Measurements from ENCODE around the gene PSMB8.
"Not testable (repeated sequence)": the region's sequence is repeated elsewhere in the genome, so short reads cannot be mapped to it uniquely, and the experiment has no call there.

The PSMB8 gene

DNA sequence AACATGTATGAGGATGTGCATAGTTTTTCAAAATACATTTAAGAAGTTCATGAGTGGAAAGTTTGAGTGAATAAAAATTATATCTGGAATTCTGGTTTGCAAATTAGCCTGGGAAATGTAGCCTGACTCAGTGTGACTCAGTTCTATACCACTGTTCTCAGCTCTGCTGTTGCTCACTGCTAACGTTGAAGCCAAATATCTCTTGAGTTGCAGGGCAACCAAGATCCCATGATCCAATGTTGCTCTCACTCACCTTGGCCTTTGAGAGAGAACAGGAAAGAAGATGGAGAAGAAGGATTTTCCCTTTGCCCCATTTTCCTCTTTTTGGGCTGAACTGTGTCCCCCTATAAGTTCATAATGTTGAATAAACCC lies 39.0 kb upstream of the PSMB8 start:
- Histone ChIP-seq H2AFZ (ENCODE audit: insufficient read depth, low read length, poor library complexity) (no peak overlapping the region), H2BK5ac (ENCODE audit: low read depth, low read length, poor library complexity) (no peak overlapping the region), H4K91ac (ENCODE audit: low read depth, low read length) (no peak overlapping the region), H3K36me3 (ENCODE audit: control insufficient read depth in 1 of 2, insufficient read depth in 2 of 2, low read length in 2 of 2) (no peaks in the 10 kb centered on the region), H3K18ac (ENCODE audit: low read length) (no peak overlapping the region), H4K12ac (ENCODE audit: low read depth, low read length) (no peak overlapping the region), H3K14ac (ENCODE audit: low read length) (no peak overlapping the region), H3K23ac (ENCODE audit: low read length) (no peak overlapping the region), H3K9ac (ENCODE audit: low read length) (no peak overlapping the region), H2AK5ac (ENCODE audit: low read length) (no peak overlapping the region), H3K27me3 (ENCODE audit: insufficient read depth, low read length) (no peaks in the 10 kb centered on the region), H3K79me2 (ENCODE audit: control insufficient read depth, insufficient read depth, low read length, poor library complexity) (no peaks in the 10 kb centered on the region), H3K4me3 (ENCODE audit: low read depth, low read length) (no peak overlapping the region), H3K4me1 (ENCODE audit: control insufficient read depth in 1 of 2, insufficient read depth in 2 of 2, low read length in 2 of 2) (no peaks in the 10 kb centered on the region), H3K9me3 (ENCODE audit: insufficient read depth, low read depth, low read length) (no peaks in the 10 kb centered on the region), H2BK120ac (ENCODE audit: insufficient read depth, low read length, poor library complexity) (no peak overlapping the region), H3K4me2 (ENCODE audit: low read length) (no peak overlapping the region), H2BK12ac (ENCODE audit: low read length) (no peak overlapping the region), H3K4ac (ENCODE audit: low read depth, low read length) (no peak overlapping the region), H3K79me1 (ENCODE audit: low read length) (no peaks in the 10 kb centered on the region), H3K27ac (ENCODE audit: low read depth, low read length) (no peak overlapping the region), H4K8ac (ENCODE audit: low read depth, low read length) (no peak overlapping the region)
- WGBS (ENCODE audit: extremely low coverage, insufficient coverage, insufficient read length), result no CpG with 5 or more reads among the region's 1 CpG
- no peak for DNase-seq

DNA sequence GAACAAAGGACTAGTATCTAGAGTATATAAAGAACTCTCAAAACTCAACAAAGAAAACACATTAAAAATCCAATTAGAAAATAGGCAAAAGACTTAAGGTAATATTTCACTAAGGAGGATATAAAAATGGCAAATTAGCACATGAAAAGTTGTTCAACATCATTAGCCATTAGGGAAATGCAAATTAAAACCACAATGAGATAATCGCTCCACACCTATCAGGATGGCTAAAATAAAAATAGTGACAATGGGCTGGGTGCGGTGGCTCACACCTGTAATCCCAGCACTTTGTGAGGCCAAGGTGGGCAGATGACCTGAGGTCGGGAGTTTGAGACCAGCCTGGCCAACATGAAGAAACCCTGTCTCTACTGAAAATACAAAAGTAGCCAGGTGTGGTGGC lies 37.1 kb upstream of the PSMB8 start:
- H3K4me1 ChIP-seq (ENCODE audit: control insufficient read depth in 1 of 2, insufficient read depth in 2 of 2, low read length in 2 of 2); H3K4ac ChIP-seq (ENCODE audit: low read depth, low read length); H4K8ac ChIP-seq (ENCODE audit: low read depth, low read length); H2BK12ac ChIP-seq (ENCODE audit: low read length); H2AFZ ChIP-seq (ENCODE audit: insufficient read depth, low read length, poor library complexity); H2BK5ac ChIP-seq (ENCODE audit: low read depth, low read length, poor library complexity); H4K12ac ChIP-seq (ENCODE audit: low read depth, low read length); H4K91ac ChIP-seq (ENCODE audit: low read depth, low read length); DNase-seq; H3K9ac ChIP-seq (ENCODE audit: low read length); H3K23ac ChIP-seq (ENCODE audit: low read length); H3K79me2 ChIP-seq (ENCODE audit: control insufficient read depth, insufficient read depth, low read length, poor library complexity); H3K27me3 ChIP-seq (ENCODE audit: insufficient read depth, low read length); H3K27ac ChIP-seq (ENCODE audit: low read depth, low read length); H3K18ac ChIP-seq (ENCODE audit: low read length); H3K36me3 ChIP-seq (ENCODE audit: control insufficient read depth in 1 of 2, insufficient read depth in 2 of 2, low read length in 2 of 2); H3K14ac ChIP-seq (ENCODE audit: low read length); H3K9me3 ChIP-seq (ENCODE audit: insufficient read depth, low read depth, low read length); H2AK5ac ChIP-seq (ENCODE audit: low read length); H3K79me1 ChIP-seq (ENCODE audit: low read length); H2BK120ac ChIP-seq (ENCODE audit: insufficient read depth, low read length, poor library complexity); H3K4me2 ChIP-seq (ENCODE audit: low read length); H3K4me3 ChIP-seq (ENCODE audit: low read depth, low read length): not testable (repeated sequence)
- whole genome bisulfite sequencing (ENCODE audit: extremely low coverage, insufficient coverage, insufficient read length), result no CpG with 5 or more reads among the region's 3 CpGs

DNA sequence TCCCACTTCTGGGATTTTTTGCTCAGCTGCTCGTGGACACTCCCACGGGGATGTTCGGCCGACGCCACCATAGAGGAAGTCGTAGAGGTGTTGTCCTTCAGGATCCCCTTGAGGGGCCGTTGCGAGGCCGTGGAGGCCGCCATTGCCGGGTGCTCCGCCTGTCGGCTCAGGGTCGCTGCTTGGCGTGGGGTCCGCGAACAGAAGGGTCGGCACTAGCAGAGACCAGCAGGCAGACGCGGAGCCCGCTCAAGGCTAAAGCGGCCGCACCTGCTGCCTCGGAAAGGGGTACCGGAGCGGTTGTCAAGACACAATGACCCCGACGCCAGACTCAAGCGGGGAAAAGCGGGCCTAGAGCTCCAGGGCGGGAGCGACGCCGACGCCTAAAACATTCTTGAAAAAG lies 35.8 kb upstream of the PSMB8 start:
- WGBS (ENCODE audit: extremely low coverage, insufficient coverage, insufficient read length), result no CpG with 5 or more reads among the region's 35 CpGs
- Histone ChIP-seq H2BK12ac (ENCODE audit: low read length) (no peak overlapping the region), H3K4ac (ENCODE audit: low read depth, low read length) (no peak overlapping the region), H3K18ac (ENCODE audit: low read length) (no peak overlapping the region), H3K4me3 (ENCODE audit: low read depth, low read length) (no peak overlapping the region), H3K9ac (ENCODE audit: low read length) (no peak overlapping the region), H2AK5ac (ENCODE audit: low read length) (no peak overlapping the region), H3K36me3 (ENCODE audit: control insufficient read depth in 1 of 2, insufficient read depth in 2 of 2, low read length in 2 of 2) (no peaks in the 10 kb centered on the region), H2AFZ (ENCODE audit: insufficient read depth, low read length, poor library complexity) (no peak overlapping the region), H2BK120ac (ENCODE audit: insufficient read depth, low read length, poor library complexity) (no peak overlapping the region), H3K27me3 (ENCODE audit: insufficient read depth, low read length) (no peaks in the 10 kb centered on the region), H2BK5ac (ENCODE audit: low read depth, low read length, poor library complexity) (no peak overlapping the region), H3K23ac (ENCODE audit: low read length) (no peak overlapping the region), H3K9me3 (ENCODE audit: insufficient read depth, low read depth, low read length) (no peaks in the 10 kb centered on the region), H3K79me2 (ENCODE audit: control insufficient read depth, insufficient read depth, low read length, poor library complexity) (no peaks in the 10 kb centered on the region), H4K12ac (ENCODE audit: low read depth, low read length) (no peak overlapping the region), H3K4me1 (ENCODE audit: control insufficient read depth in 1 of 2, insufficient read depth in 2 of 2, low read length in 2 of 2) (no peaks in the 10 kb centered on the region), H4K8ac (ENCODE audit: low read depth, low read length) (no peak overlapping the region), H4K91ac (ENCODE audit: low read depth, low read length) (no peak overlapping the region), H3K79me1 (ENCODE audit: low read length) (no peaks in the 10 kb centered on the region), H3K14ac (ENCODE audit: low read length) (no peak overlapping the region), H3K4me2 (ENCODE audit: low read length) (no peak overlapping the region), H3K27ac (ENCODE audit: low read depth, low read length) (no peak overlapping the region)
- no peak for DNase-seq

DNA sequence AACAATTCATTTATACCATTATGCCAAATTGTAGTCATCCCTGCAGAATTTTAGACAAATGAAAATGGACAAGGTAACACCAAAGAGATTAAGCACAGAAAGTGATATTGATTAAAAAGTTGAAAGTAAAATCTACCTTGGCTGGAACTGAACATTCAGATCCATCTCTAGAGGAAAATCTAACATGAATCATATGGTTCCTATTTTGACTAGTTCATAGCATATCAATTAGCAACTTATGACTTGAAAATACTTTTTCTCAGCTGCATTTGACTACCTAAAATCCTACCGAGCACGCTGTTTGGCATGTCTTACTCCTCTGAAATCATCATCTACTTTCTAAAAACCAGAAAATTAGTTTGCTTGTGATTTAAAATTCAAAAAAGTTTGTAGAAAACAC lies 32.8 kb upstream of the PSMB8 start:
- DNase-seq, result no peak
- Histone ChIP-seq H3K4me3 (ENCODE audit: low read depth, low read length) (no peak overlapping the region), H3K9me3 (ENCODE audit: insufficient read depth, low read depth, low read length) (no peaks in the 10 kb centered on the region), H3K27ac (ENCODE audit: low read depth, low read length) (no peak overlapping the region), H2AK5ac (ENCODE audit: low read length) (no peak overlapping the region), H4K91ac (ENCODE audit: low read depth, low read length) (no peak overlapping the region), H3K27me3 (ENCODE audit: insufficient read depth, low read length) (no peaks in the 10 kb centered on the region), H3K79me2 (ENCODE audit: control insufficient read depth, insufficient read depth, low read length, poor library complexity) (no peaks in the 10 kb centered on the region), H3K4me1 (ENCODE audit: control insufficient read depth in 1 of 2, insufficient read depth in 2 of 2, low read length in 2 of 2) (no peaks in the 10 kb centered on the region), H3K23ac (ENCODE audit: low read length) (no peak overlapping the region), H4K8ac (ENCODE audit: low read depth, low read length) (no peak overlapping the region), H3K14ac (ENCODE audit: low read length) (no peak overlapping the region), H2AFZ (ENCODE audit: insufficient read depth, low read length, poor library complexity) (no peak overlapping the region), H3K18ac (ENCODE audit: low read length) (no peak overlapping the region), H4K12ac (ENCODE audit: low read depth, low read length) (no peak overlapping the region), H2BK12ac (ENCODE audit: low read length) (no peak overlapping the region), H3K36me3 (ENCODE audit: control insufficient read depth in 1 of 2, insufficient read depth in 2 of 2, low read length in 2 of 2) (no peaks in the 10 kb centered on the region), H3K4me2 (ENCODE audit: low read length) (no peak overlapping the region), H3K9ac (ENCODE audit: low read length) (no peak overlapping the region), H2BK120ac (ENCODE audit: insufficient read depth, low read length, poor library complexity) (no peak overlapping the region), H3K4ac (ENCODE audit: low read depth, low read length) (no peak overlapping the region), H2BK5ac (ENCODE audit: low read depth, low read length, poor library complexity) (no peak overlapping the region), H3K79me1 (ENCODE audit: low read length) (no peaks in the 10 kb centered on the region)
- no CpG with 5 or more reads among the region's 2 CpGs for WGBS (ENCODE audit: extremely low coverage, insufficient coverage, insufficient read length)

DNA sequence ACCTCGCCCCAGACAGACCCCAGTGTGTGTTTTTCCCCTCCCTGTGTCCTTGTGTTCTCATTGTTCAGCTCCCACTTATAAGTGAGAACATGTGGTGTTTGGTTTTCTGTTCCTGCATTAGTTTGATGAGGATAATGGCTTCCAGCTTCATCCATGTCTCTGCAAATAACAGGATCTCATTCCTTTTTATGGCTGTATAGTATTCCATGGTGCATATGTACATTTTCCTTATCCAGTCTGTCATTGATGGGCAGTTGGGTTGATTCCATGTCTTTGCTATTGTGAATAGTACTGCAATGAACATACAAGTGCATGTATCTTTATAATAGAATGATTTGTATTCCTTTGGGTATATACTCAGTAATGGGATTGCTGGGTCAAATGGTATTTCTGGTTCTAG lies 30.1 kb upstream of the PSMB8 start:
- H3K27me3 ChIP-seq (ENCODE audit: insufficient read depth, low read length); H3K36me3 ChIP-seq (ENCODE audit: control insufficient read depth in 1 of 2, insufficient read depth in 2 of 2, low read length in 2 of 2); H2BK12ac ChIP-seq (ENCODE audit: low read length); H4K8ac ChIP-seq (ENCODE audit: low read depth, low read length); DNase-seq; H2BK120ac ChIP-seq (ENCODE audit: insufficient read depth, low read length, poor library complexity); H3K4ac ChIP-seq (ENCODE audit: low read depth, low read length); H3K18ac ChIP-seq (ENCODE audit: low read length); H3K9ac ChIP-seq (ENCODE audit: low read length); H2AFZ ChIP-seq (ENCODE audit: insufficient read depth, low read length, poor library complexity); H2AK5ac ChIP-seq (ENCODE audit: low read length); H3K23ac ChIP-seq (ENCODE audit: low read length); H3K79me2 ChIP-seq (ENCODE audit: control insufficient read depth, insufficient read depth, low read length, poor library complexity); H2BK5ac ChIP-seq (ENCODE audit: low read depth, low read length, poor library complexity); H3K79me1 ChIP-seq (ENCODE audit: low read length); H3K4me1 ChIP-seq (ENCODE audit: control insufficient read depth in 1 of 2, insufficient read depth in 2 of 2, low read length in 2 of 2); H3K27ac ChIP-seq (ENCODE audit: low read depth, low read length); H3K4me2 ChIP-seq (ENCODE audit: low read length); H3K14ac ChIP-seq (ENCODE audit: low read length); H3K9me3 ChIP-seq (ENCODE audit: insufficient read depth, low read depth, low read length); H3K4me3 ChIP-seq (ENCODE audit: low read depth, low read length); H4K91ac ChIP-seq (ENCODE audit: low read depth, low read length); H4K12ac ChIP-seq (ENCODE audit: low read depth, low read length): not testable (repeated sequence)
- WGBS (ENCODE audit: extremely low coverage, insufficient coverage, insufficient read length), result no CpG with 5 or more reads among the region's 1 CpG
